Lower leg skin (tissue), 4 donors: Measurements from ENCODE around the gene AAR2. TPM values are rescaled to one million over a fixed set of nuclear protein-coding genes. Genes with fewer than 3 reads are reported as not detected.

Experiments used
- DNase-seq, 2 donors: peaks; one replicate each; pipeline ENCODE4 v3.0.0-alpha.2; 2019; ENCODE audit warnings: low spot score in 2 of 2
- H3K4me3 ChIP-seq: fragments of 200-600 bp; sonication (generic); 2 replicates; pipeline ENCODE4 v1.5.1; 2017; ENCODE audit warnings: mild to moderate bottlenecking, low read depth; ENCODE audit not compliant: poor library complexity, severe bottlenecking
- CTCF ChIP-seq, 3 donors: fragments of 450-650 bp; IDR thresholded peaks; one replicate each; pipeline ENCODE4 v1.5.1; 2016; ENCODE audit warnings: antibody characterized with exemption in 3 of 3, mild to moderate bottlenecking in 3 of 3, moderate library complexity in 2 of 3
- POLR2A ChIP-seq, 2 donors: fragments of 450-650 bp; IDR thresholded peaks; one replicate each; pipeline ENCODE4 v1.6.1; 2016 to 2017; ENCODE audit warnings: antibody characterized with exemption in 2 of 2, mild to moderate bottlenecking in 1 of 2, moderate library complexity in 1 of 2
- WGBS, 2 donors: methylation state at CpG; one replicate each; pipeline ENCODE4 v1.1.5; 2018; 5-methylcytosine and 5-hydroxymethylcytosine counted together
- intact Hi-C: fragments of 100-400 bp; cut with DNase I; formaldehyde crosslinking; loops from one replicate; pipeline ENCODE4 v1.15.0; 2023; ENCODE audit warnings: low total_unique reads
- total RNA-seq, 4 donors: library from RNA; depleted of rRNA; stranded (reverse); fragments of >200 nt; gene quantifications; one replicate each; pipeline ENCODE4 v1.1.0, GENCODE V29; 2016

AAR2 gene
- total RNA-seq, 4 donors from 2014 or later: 37.1 to 54.5 (median 38.7) TPM

- intact Hi-C loops: no loop called here
- TF ChIP-seq CTCF (IDR thresholded peaks at IDR 0.05): no peak
- TF ChIP-seq POLR2A (IDR thresholded peaks at IDR 0.05): no peak
- DNase-seq: peak in 1 of 2 donors; percentile 39
- 77 to 78% methylated on average over 6 of the region's 6 CpGs for WGBS, 2 donors
- no peak overlapping the region for H3K4me3 ChIP-seq
Measured at GRCh38 chr20:36279776-36280175, 43.5 kb downstream of the AAR2 start.

DNA sequence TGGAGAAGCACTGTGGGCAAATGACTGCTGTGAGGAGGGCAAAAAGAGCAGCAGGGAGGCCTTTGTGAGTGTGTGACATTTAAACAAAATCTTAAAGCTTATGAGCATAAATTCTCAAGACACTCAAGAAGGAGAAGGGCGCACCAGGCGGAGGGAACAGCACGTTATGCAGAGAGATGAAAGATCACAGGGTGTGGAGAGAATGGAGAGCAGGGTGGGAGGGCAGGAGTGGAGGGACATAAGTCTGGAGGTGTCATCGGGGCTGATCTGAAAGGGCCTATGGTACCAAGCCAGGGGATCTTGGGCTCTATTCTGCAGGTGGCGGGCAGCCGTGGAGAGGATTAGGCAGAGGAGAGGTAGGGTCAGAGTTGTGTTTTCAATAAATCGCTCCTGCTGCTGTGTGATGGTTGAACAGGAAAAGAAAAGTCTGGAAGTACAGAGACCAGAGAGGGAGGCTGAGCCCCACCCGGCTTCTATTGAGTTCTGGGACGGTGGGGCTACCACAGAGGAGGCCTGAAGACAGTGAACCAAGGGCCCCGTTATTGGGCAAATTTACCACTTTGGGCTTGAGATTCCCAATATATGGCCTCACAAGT is 45.6 kb downstream of the AAR2 start:
- no peak for TF ChIP-seq POLR2A (IDR thresholded peaks at IDR 0.05)
- no peak for TF ChIP-seq CTCF (IDR thresholded peaks at IDR 0.05)
- WGBS, 2 donors: 72 to 76% methylated on average over 10 of the region's 10 CpGs
- peak in 1 of 2 donors; percentile 70 for DNase-seq
- no peak overlapping the region for H3K4me3 ChIP-seq
- intact Hi-C loops: no loop called here

- intact Hi-C loops: no loop called here
- DNase-seq: peak in 1 of 2 donors; percentile 80
- H3K4me3 ChIP-seq: no peak overlapping the region
- TF ChIP-seq POLR2A (IDR thresholded peaks at IDR 0.05) (no peak), CTCF (IDR thresholded peaks at IDR 0.05) (no peak)
- WGBS, 2 donors: 89 to 92% methylated on average over 5 of the region's 5 CpGs
Measured at GRCh38 chr20:36284751-36285150, 48.5 kb downstream of the AAR2 start.

- TF ChIP-seq POLR2A (IDR thresholded peaks at IDR 0.05) (no peak), CTCF (IDR thresholded peaks at IDR 0.05) (no peak)
- intact Hi-C loops: no loop called here
- H3K4me3 ChIP-seq: no peak overlapping the region
- WGBS, 2 donors: 79 to 81% methylated on average over 11 of the region's 11 CpGs
- DNase-seq: peak in 1 of 2 donors; percentile 56
Measured at GRCh38 chr20:36285746-36286447, 49.6 kb downstream of the AAR2 start.

DNA sequence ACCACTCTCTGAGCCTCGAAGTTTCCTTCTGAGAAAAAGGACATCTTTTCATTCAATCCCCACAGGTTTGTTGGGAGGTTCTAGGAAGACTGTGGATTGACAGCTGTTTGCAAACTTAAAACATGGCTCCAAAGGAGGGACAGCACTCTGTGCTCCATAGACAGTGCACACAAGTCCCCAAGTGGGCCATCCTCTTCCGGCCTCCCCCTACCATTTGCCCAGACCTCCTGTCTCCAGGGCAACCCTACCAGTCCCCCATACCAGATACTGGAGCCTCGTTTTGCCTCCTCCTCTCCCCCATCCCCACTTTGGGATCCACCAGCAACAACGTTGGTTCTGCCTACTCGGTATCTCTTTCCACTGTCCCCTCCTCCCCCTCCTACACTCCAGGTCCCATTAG is 61.4 kb downstream of the AAR2 start:
- TF ChIP-seq POLR2A (IDR thresholded peaks at IDR 0.05): no peak
- no peak for TF ChIP-seq CTCF (IDR thresholded peaks at IDR 0.05)
- H3K4me3 ChIP-seq: no peak overlapping the region
- peak in 1 of 2 donors; percentile 52 for DNase-seq
- intact Hi-C loops: no loop called here
- WGBS, 2 donors: 61 to 67% methylated on average over 5 of the region's 5 CpGs
